GM23248 (cell line): ENCODE results near the gene TPK1.

Source experiments
- EZH2 ChIP-seq: fragments of 200-600 bp; sonication (generic); IDR thresholded peaks from 2 replicates; pipeline ENCODE4 v1.6.1; 2018; ENCODE audit warnings: antibody characterized with exemption, mild to moderate bottlenecking; ENCODE audit not compliant: insufficient read depth, poor library complexity, severe bottlenecking
- EZH2phosphoT487 ChIP-seq: fragments of 200-600 bp; sonication (generic); IDR thresholded peaks from 2 replicates; pipeline ENCODE4 v1.6.1; 2018; ENCODE audit warnings: antibody characterized with exemption, moderate library complexity, mild to moderate bottlenecking, low read depth; ENCODE audit not compliant: insufficient read depth

GRCh38 chr7:144771927-144772326, 63.9 kb downstream of the TPK1 start:
- TF ChIP-seq EZH2, result no peak
- no peak for TF ChIP-seq EZH2phosphoT487
